ENCODE data around the gene DCUN1D5.

The DCUN1D5 gene

DNA sequence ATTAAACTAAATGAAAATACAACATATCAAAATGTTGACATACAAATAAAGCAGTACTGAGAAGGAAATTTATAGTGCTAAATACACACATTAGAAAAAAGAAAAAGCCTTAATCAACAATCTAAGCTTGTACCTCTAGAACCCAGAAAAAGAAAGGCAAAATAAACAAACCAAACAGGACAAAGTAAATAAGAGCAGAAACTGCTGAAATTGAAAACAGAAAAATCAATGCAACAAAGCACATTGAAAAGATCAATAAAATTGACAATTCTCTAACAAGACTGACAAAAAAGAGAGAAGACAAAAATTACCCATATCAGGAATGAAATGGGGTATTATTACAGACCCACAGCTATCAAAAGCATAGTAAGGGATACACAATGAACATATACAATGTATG is 21.0 kb downstream of the DCUN1D5 start:
- H3K4me3 ChIP-seq (ENCODE audit: low read depth, low read length), result no peak overlapping the region
- TF ChIP-seq MYC (IDR thresholded peaks at IDR 0.05; ENCODE audit: low read depth, low read length), result no peak
- TF ChIP-seq, protein P1, sequence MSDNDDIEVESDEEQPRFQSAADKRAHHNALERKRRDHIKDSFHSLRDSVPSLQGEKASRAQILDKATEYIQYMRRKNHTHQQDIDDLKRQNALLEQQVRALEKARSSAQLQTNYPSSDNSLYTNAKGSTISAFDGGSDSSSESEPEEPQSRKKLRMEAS (IDR thresholded peaks at IDR 0.05; ENCODE audit: low read depth, low read length), result no peak
- no peak for TF ChIP-seq POLR2A (IDR thresholded peaks at IDR 0.05; ENCODE audit: extremely low read depth, insufficient read length)
- TF ChIP-seq, protein P2, sequence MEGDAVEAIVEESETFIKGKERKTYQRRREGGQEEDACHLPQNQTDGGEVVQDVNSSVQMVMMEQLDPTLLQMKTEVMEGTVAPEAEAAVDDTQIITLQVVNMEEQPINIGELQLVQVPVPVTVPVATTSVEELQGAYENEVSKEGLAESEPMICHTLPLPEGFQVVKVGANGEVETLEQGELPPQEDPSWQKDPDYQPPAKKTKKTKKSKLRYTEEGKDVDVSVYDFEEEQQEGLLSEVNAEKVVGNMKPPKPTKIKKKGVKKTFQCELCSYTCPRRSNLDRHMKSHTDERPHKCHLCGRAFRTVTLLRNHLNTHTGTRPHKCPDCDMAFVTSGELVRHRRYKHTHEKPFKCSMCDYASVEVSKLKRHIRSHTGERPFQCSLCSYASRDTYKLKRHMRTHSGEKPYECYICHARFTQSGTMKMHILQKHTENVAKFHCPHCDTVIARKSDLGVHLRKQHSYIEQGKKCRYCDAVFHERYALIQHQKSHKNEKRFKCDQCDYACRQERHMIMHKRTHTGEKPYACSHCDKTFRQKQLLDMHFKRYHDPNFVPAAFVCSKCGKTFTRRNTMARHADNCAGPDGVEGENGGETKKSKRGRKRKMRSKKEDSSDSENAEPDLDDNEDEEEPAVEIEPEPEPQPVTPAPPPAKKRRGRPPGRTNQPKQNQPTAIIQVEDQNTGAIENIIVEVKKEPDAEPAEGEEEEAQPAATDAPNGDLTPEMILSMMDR (IDR thresholded peaks at IDR 0.05; ENCODE audit: low read depth, low read length), result no peak
- DNase-seq (ENCODE audit: low read depth), result no peak

DNA sequence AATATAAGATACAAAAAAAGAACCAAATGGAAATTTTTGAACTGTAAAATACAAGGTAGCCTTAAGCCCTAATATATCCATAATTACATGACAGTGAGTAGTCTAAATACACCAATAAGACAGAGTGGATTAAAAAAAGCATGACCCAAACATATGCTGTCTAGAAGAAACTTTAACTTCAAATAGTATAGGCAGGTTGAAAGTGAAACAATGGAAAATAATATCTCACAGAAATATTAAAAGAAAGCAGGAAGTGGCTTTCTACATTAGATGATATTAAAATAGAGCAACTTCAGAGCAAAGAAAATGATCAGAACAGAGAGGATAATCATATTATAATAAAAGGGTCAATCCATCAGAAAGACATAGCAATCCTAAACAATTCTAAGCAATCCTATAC is 21.8 kb downstream of the DCUN1D5 start:
- H3K4me3 ChIP-seq (ENCODE audit: low read depth, low read length), result no peak overlapping the region
- no peak for TF ChIP-seq POLR2A (IDR thresholded peaks at IDR 0.05; ENCODE audit: extremely low read depth, insufficient read length)
- no peak for DNase-seq (ENCODE audit: low read depth)

DNA sequence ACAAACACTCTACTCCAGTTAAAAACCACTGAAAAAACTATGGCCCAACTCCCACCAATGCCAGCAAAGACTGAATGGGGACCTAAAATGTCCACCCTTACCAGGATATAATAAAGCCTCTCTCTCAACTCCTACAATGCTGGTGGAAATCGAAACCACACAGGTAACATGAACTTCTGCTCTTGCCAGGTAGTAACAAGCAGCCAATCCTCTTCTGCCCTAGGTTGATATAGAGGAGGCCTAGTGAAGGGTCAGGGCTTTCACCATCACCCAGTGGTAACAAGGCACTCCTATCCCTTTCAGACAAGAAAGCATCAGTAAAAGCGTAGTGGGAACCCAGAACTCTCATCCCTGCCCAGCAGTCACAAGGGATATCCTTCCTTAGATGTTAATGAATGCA is 22.6 kb downstream of the DCUN1D5 start:
- DNase-seq (ENCODE audit: low read depth), result no peak
- H3K4me3 ChIP-seq (ENCODE audit: low read depth, low read length), result no peak overlapping the region
- TF ChIP-seq MYC (IDR thresholded peaks at IDR 0.05; ENCODE audit: low read depth, low read length) (no peak), POLR2A (IDR thresholded peaks at IDR 0.05; ENCODE audit: extremely low read depth, insufficient read length) (no peak)
- TF ChIP-seq, protein P2 (IDR thresholded peaks at IDR 0.05; ENCODE audit: low read depth, low read length), result no peak

DNA sequence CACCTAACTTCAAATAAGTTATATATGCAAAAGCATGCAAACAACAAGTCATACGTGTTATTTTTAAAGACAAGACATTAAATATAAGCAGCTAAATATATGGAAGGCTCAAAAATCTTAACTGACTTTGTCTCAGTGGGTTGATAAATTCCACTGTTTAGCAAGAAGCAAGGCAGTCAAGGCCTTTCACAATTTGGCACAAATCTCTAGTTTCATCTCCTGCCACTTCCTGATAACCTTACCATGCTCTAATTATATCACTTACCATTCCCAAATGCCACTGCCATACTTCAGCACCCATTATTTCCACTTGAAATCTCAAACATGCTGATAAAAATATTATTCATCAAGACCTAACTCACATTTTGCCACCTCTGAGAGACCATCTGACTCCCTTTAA is 24.8 kb downstream of the DCUN1D5 start:
- TF ChIP-seq, protein P2 (IDR thresholded peaks at IDR 0.05; ENCODE audit: low read depth, low read length), result no peak
- TF ChIP-seq POLR2A (IDR thresholded peaks at IDR 0.05; ENCODE audit: extremely low read depth, insufficient read length) (no peak), MYC (IDR thresholded peaks at IDR 0.05; ENCODE audit: low read depth, low read length) (no peak)
- TF ChIP-seq, protein P1 (IDR thresholded peaks at IDR 0.05; ENCODE audit: low read depth, low read length), result no peak
- DNase-seq (ENCODE audit: low read depth), result peak; percentile 12
- H3K4me3 ChIP-seq (ENCODE audit: low read depth, low read length), result no peak overlapping the region

DNA sequence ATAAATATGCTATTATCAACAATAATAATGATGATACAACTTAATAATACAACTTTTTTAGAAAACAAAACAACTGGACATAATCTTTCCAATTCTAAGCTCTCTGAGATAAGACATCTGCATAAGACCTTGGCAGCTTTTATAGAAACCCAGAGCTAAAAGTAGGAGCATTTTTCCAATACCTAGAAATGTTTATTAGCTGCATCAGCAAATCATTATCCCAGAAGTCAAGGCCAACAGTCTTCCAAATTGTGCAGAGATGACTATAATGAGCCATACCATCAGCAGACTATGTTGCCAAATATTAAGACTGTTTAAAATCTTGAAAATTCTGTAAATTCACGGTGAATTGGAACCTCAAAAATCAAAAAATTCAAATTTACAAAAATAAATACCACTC is 30.3 kb downstream of the DCUN1D5 start:
- no peak for DNase-seq (ENCODE audit: low read depth)

DNA sequence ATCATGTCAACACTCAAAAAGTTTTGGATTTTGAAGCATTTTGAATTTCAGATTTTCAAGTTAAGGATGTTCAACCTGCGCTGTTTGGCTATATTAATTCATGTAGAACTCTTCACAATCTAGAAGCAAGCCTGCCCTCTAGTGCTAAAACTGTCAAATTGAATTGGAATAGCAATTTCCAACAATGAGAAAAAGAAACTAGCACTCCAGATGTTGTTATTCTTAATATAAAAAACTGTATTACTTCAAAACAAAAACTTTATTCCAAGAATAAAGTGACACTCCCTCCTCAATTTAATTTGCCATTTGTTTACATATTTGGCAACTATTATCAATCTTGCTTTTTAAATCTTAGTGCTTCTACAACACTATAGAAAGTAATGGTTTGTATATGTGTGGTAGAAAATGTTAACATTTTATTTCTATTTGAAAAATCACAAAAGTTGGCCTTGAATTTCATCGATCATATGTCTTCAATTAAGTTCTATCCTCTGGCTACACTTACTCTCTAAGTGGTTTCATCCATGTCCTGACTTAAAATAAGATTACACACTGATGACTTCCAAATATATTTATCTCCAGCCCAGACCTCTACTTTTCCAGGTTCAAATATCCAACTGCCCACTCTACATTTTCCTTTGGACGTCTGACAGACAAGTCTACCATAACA is 36.6 kb downstream of the DCUN1D5 start:
- TF ChIP-seq MYC (IDR thresholded peaks at IDR 0.05; ENCODE audit: low read depth, low read length) (no peak), POLR2A (IDR thresholded peaks at IDR 0.05; ENCODE audit: extremely low read depth, insufficient read length) (no peak)
- TF ChIP-seq, protein P1 (IDR thresholded peaks at IDR 0.05; ENCODE audit: low read depth, low read length), result no peak
- TF ChIP-seq, protein P2 (IDR thresholded peaks at IDR 0.05; ENCODE audit: low read depth, low read length), result peak; percentile 39
- H3K4me3 ChIP-seq (ENCODE audit: low read depth, low read length), result no peak overlapping the region
- DNase-seq (ENCODE audit: low read depth), result peak; percentile 46

More for the DNA sequence above, 30.3 kb downstream of the DCUN1D5 start:
- TF ChIP-seq MYC (IDR thresholded peaks at IDR 0.05; ENCODE audit: low read depth, low read length) (no peak), POLR2A (IDR thresholded peaks at IDR 0.05; ENCODE audit: extremely low read depth, insufficient read length) (no peak)
- TF ChIP-seq, protein P1 (IDR thresholded peaks at IDR 0.05; ENCODE audit: low read depth, low read length), result no peak
- TF ChIP-seq, protein P2 (IDR thresholded peaks at IDR 0.05; ENCODE audit: low read depth, low read length), result no peak
- no peak overlapping the region for H3K4me3 ChIP-seq (ENCODE audit: low read depth, low read length)

All from NB4 (cell line).